ENCODE data around the gene CATSPER4.

CATSPER4 gene

GRCh38 chr1:26190373-26190987 is at the start of gene CATSPER4:
TSS of gene CATSPER4 (plus strand) at chr1:26190602. CDS start at chr1:26190628, 26 bp downstream.
- DNase-seq: peak; percentile 12

GRCh38 chr1:26142159-26142558 is 48.2 kb upstream of the CATSPER4 start:
- no peak for DNase-seq

GRCh38 chr1:26145041-26145959 is 45.1 kb upstream of the CATSPER4 start:
- DNase-seq: peak; percentile 88

GRCh38 chr1:26145960-26146294 is 44.5 kb upstream of the CATSPER4 start:
- no peak for DNase-seq

GRCh38 chr1:26148887-26149286 is 41.5 kb upstream of the CATSPER4 start:
- DNase-seq: no peak

GRCh38 chr1:26153966-26154532 is 36.4 kb upstream of the CATSPER4 start:
- DNase-seq: no peak

- no peak for DNase-seq
These were observed 35.7 kb upstream of the CATSPER4 start for GRCh38 chr1:26154750-26155149.

- DNase-seq: no peak
These were observed 34.8 kb upstream of the CATSPER4 start for GRCh38 chr1:26155370-26156284.

GRCh38 chr1:26156285-26157038 is 33.9 kb upstream of the CATSPER4 start:
- DNase-seq: no peak

GRCh38 chr1:26158271-26158907 is 32.0 kb upstream of the CATSPER4 start:
- DNase-seq: no peak

GRCh38 chr1:26158908-26159742 is 31.3 kb upstream of the CATSPER4 start, which contains the start of gene FAM110D:
TSS of gene FAM110D (plus strand) at chr1:26159079. CDS start at chr1:26161292, 2,213 bp downstream.
- DNase-seq: no peak

GRCh38 chr1:26159743-26160039 is 30.7 kb upstream of the CATSPER4 start:
- no peak for DNase-seq

GRCh38 chr1:26160527-26161414 is 29.6 kb upstream of the CATSPER4 start:
- DNase-seq: no peak

GRCh38 chr1:26161415-26162219 is 28.8 kb upstream of the CATSPER4 start:
- DNase-seq: no peak

GRCh38 chr1:26162220-26162709 is 28.1 kb upstream of the CATSPER4 start:
- no peak for DNase-seq

- no peak for DNase-seq
These were observed 26.7 kb upstream of the CATSPER4 start for GRCh38 chr1:26163684-26164035.

- DNase-seq: no peak
These were observed 26.2 kb upstream of the CATSPER4 start for GRCh38 chr1:26164036-26164860.
